Glomerular endothelial cell (primary cell): ENCODE measurements around the gene SPINK8. TPM values are rescaled to one million over a fixed set of nuclear protein-coding genes. Genes with fewer than 3 reads are reported as not detected.
"Not testable (repeated sequence)": the region's sequence is repeated elsewhere in the genome, so short reads cannot be mapped to it uniquely, and the experiment has no call there.

Source experiments
- DNase-seq: peaks from one replicate; pipeline ENCODE4 v3.0.0-alpha.2; 2011; ENCODE audit warnings: low read depth, low spot score; ENCODE audit errors: extremely low read depth
- total RNA-seq: library from RNA; depleted of rRNA; stranded (reverse); fragments of >200 nt; gene quantifications from 2 replicates; pipeline ENCODE4 v1.2.3, GENCODE V29; 2015

Gene SPINK8
- total RNA-seq, 1 donor from 2014 or later: not detected

GRCh38 chr3:48280881-48281280 is 52.6 kb downstream of the SPINK8 start:
- DNase-seq: no peak

- DNase-seq: no peak
These were observed 54.4 kb downstream of the SPINK8 start for GRCh38 chr3:48278884-48279559.

- no peak for DNase-seq
These were observed 56.4 kb downstream of the SPINK8 start for GRCh38 chr3:48276911-48277641.

GRCh38 chr3:48275287-48276027 is 58.0 kb downstream of the SPINK8 start:
- no peak for DNase-seq

- DNase-seq: no peak
These were observed 59.0 kb downstream of the SPINK8 start for GRCh38 chr3:48274452-48274851.

- peak; percentile 47 for DNase-seq
These were observed 59.8 kb downstream of the SPINK8 start for GRCh38 chr3:48273594-48274211.

- no peak for DNase-seq
These were observed 61.5 kb downstream of the SPINK8 start for GRCh38 chr3:48271763-48272498.

- not testable (repeated sequence) for DNase-seq
These were observed 62.2 kb downstream of the SPINK8 start for GRCh38 chr3:48271223-48271622.

GRCh38 chr3:48270306-48270705 is 63.2 kb downstream of the SPINK8 start:
- no peak for DNase-seq

GRCh38 chr3:48269592-48269991 is 63.9 kb downstream of the SPINK8 start:
- no peak for DNase-seq

GRCh38 chr3:48268936-48269561 is 64.4 kb downstream of the SPINK8 start:
- no peak for DNase-seq

GRCh38 chr3:48268381-48268935 is 65.0 kb downstream of the SPINK8 start:
- DNase-seq: no peak

GRCh38 chr3:48267782-48268181 is 65.7 kb downstream of the SPINK8 start:
- DNase-seq: no peak

GRCh38 chr3:48258530-48258929 is 74.9 kb downstream of the SPINK8 start:
- no peak for DNase-seq

Other genes starting within 250 kb of the SPINK8 start
- gene CDC25A, start 145.2 kb downstream of the SPINK8 start, total RNA-seq: 2.7 and 9.7 TPM in 2 replicates
- gene CAMP, start 110.2 kb downstream of the SPINK8 start, total RNA-seq: not detected in 2 replicates
- gene ZNF589, start 92.6 kb downstream of the SPINK8 start, total RNA-seq: 2.2 and 4.7 TPM in 2 replicates
- gene NME6, start 32.3 kb downstream of the SPINK8 start, total RNA-seq: 22.3 and 22.9 TPM in 2 replicates
- not detected in 2 replicates for gene FBXW12, start 38.6 kb upstream of the SPINK8 start, total RNA-seq
- 35.3 and 35.4 TPM in 2 replicates for gene PLXNB1, start 96.4 kb upstream of the SPINK8 start, total RNA-seq
- 10.8 and 12.7 TPM in 2 replicates for gene CCDC51, start 106.5 kb upstream of the SPINK8 start, total RNA-seq
- gene TMA7, start 106.6 kb upstream of the SPINK8 start, total RNA-seq: 390 and 429 TPM in 2 replicates
- 4.7 and 8.6 TPM in 2 replicates for gene ATRIP, start 113.1 kb upstream of the SPINK8 start, total RNA-seq
- 297 and 305 TPM in 2 replicates for gene SHISA5, start 170.5 kb upstream of the SPINK8 start, total RNA-seq
- gene PFKFB4, start 223.1 kb upstream of the SPINK8 start, total RNA-seq: 6.5 and 10.7 TPM in 2 replicates
- gene UCN2, start 230.1 kb upstream of the SPINK8 start, total RNA-seq: 0.24 and 1.2 TPM in 2 replicates